HG03108 (cell line): ENCODE results near the gene NPTX1.

Experiments used
- ATAC-seq: cut with Tn5 transposase; IDR thresholded peaks from one replicate; pipeline ENCODE4 v1.9.1; 2021; ENCODE audit warnings: moderate library complexity; ENCODE audit not compliant: unreplicated experiment

The NPTX1 gene

DNA sequence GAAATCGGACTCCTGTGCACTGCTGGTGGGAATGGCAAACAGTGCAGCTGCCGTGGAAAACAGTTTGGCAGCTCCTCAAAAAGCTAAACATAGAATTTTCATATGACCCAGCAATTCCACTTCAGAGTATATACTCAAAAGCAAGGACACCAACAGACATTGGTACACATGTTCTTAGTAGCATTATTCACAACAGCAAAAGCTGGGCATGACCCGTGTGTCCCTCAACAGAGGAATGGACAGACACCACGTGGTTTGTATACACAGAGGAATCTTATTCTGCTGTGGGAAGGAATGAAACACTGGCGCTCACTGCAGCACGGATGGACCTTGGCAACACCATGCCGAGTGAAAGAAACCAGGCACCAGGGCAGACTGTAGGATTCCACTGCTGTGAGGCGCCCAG is 16.0 kb downstream of the NPTX1 start:
- ATAC-seq, result no peak

DNA sequence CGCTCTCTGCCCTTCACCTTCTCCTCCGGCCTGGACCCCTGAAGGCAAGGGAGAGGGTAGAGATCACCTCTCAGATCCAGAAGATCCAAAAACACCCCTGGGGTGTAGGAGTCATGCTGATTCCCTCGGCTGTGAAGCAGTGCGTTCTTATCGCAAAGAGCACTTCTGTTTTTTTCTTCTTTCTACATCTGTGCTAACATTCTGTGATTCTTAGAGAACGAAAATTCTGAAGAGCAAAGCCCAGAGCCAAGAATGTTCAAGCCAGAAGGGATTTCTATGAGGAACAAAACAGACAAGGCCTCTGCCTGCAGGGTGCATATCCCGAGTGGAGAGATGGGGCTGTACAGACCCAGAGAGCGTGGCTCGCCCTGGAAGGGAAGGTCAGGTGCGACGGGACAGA is 17.2 kb downstream of the NPTX1 start:
- ATAC-seq, result no peak

DNA sequence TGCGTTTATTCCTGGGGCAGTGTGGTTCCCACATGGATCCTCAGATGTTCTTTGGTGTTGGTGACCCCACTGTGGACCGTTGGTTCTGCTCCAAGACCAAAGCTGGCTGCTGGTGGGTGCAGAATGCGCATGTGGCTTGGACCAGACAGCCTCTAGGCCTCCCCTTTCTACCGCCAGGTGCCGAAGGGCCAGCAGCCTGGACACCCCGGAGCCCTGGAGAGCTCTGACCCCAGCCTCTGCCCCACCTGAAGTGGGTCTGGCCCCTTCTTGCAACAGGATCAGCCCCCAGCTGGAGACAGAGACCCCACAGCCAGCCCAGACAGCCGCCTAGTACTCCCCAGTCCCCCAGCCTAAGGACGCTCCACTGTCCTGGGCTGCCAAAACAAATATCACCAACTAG is 18.4 kb downstream of the NPTX1 start:
- ATAC-seq, result no peak

DNA sequence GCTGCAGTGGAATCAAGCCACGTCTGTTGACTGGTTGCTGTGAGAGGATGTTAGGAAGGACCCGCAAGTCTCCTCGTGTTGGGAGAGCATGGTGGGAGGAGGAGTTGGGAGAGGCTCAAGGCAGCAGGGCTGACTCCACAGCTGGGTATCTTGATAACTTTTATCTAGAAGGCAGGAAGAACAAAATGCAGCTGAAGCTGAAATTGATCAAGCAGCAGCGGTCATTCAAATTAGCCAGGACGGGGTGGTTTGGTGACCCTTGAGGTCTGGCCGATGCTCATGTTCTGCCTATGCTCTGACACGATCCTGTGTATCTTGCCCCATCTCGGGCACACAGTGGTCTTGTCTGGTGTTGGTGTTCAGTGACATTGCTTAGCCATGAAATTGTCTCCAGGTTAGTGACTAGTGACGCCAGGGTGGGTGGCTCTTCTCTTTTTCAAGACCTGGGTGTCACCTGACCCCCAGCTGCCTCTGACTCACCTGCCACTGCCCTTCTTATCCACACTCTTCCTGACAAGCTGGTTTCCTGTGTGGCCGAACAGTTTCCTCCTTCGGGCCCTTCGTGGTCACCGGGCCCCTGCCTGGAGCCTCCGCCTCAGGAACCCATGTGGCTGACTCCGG is 19.1 kb downstream of the NPTX1 start:
- ATAC-seq, result no peak

DNA sequence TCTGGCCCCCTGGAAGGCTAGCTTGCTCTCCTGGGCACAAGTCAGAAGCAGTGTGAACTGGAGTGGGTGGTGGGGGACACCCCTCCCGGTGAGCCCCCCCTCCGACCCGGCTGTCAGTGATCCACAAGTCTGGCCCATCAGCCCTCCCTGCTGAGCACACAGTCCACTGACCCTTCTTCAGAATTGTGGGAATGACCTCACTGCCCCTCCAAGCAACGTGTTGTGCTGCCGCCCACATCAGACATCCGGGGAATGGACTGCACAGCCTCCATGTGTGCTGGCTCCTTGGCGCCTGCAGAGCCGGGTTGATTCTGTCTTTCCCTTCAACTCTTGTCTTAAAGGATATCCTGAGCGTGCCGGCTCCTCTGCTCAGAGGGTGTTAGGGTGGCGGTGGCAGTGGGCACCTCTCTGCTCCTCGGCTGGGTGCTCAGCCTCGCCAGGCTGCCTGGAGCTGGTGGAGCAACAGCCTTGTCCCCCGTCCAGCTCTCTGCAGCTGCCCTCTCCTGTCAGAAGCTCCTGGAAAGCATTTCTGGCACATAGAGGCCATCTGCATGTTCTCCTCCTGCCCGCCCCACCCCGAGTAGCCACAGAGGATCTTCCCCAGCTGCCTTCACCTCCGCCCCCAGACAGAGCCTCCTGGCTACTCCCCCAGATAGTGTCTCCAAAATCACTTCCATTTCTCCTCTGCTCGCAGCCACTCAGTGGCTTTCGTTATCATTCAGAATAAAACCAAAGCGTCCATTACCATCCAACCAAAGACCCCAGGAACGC is 19.8 kb downstream of the NPTX1 start:
- ATAC-seq, result no peak

DNA sequence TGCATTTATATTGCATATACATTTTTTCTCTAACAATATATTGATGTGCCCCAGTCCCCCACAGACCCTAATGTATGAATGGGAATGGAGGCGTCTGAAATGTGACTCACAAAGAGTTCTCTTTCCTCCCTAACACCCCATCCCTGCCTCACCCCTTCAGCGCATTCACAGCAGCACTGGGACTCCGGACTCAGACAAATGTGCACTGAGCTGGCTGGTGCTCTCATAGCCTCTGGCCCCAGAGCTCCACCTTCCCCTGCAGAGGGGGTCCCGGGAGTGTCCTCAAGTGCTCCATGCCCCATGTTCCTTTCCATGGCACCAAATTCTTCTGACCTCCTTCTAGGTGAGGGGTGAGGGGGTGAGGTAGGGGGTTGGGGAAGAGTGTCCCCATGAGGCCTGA is 20.6 kb downstream of the NPTX1 start:
- no peak for ATAC-seq

DNA sequence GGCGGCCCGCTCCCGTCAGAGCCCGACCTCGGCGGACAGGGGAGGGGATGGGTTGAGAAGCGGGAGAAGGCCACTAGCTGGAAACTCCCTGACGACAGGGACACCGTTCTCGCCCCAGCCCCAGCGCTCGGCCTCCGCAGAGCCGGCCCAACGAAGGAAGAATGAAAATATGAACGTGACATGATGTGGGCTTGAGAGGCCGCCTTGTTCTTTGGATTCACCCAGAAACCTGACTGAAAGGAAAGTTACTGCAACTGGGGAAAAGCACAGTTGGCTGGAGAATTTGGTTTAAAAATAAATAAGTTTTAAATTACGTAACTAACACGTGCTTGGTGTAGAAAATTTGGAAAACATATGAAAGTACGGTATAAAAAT is 21.1 kb downstream of the NPTX1 start:
- ATAC-seq, result peak; percentile 16

DNA sequence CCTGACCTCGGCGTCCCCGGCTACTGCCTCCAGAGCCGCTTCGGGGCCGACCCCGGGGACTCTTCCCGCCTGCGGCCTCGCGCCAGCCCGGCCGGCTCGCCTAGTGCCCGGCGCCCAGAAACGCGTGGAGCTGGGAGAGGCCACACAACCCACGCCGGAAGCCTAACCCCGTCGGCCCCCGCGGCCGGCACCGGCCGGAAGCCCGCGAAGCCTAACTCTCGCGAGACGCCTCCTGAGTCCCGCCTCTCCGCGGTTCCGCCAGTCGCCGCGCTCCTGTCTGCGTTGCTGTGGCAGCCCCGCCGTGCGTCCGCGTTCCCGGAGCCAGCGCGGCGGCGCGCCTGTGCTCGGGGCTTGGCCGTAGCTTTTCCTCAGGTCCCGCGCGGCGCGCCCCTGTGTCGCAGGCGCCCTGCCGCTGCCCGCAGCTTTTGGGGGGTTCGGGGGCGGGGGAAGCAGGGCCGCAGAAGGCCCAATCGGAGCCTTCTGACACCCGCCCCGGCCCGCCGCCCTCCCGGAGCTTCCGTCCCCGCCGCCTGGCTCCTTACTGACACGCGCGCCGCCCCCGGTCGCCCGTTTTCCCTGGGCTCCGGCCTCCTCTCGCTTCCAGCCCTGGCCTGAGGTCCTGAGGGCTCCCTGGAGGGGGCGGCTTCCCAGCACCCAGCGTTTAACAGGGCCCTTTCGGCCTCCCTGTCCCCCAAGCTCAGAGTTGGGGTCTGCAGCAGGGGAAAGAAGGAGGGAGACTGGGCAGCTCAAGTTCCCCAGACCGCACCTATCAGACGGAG is 21.7 kb downstream of the NPTX1 start:
- ATAC-seq, result peak; percentile 83

DNA sequence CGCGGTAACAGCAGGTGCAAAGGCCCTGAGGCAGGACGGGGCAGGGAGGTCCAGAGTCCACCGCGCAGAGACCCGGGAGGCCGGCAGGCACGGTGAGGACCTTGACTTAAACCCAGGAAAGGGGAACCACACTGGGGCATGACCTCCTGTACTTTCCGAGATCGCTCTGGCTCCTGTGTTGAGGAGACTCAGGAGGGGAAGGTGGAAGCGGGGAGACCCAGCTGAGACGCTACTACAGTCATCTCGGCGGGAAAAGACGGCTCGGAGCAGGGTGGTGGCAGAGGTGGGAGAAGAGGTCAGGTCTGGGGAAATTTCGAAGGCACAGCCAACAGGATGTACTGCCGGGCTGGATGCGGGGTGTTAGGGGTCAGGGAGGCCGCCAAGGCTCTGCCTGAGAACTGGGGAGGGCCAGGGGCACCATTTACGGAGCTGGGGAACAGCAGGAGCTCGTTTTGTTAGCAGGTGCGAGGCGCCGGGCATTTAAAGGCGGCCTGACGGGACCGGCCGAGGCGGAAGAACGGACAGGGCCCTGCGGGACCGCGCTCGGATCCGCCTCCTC is 22.3 kb downstream of the NPTX1 start:
- no peak for ATAC-seq

DNA sequence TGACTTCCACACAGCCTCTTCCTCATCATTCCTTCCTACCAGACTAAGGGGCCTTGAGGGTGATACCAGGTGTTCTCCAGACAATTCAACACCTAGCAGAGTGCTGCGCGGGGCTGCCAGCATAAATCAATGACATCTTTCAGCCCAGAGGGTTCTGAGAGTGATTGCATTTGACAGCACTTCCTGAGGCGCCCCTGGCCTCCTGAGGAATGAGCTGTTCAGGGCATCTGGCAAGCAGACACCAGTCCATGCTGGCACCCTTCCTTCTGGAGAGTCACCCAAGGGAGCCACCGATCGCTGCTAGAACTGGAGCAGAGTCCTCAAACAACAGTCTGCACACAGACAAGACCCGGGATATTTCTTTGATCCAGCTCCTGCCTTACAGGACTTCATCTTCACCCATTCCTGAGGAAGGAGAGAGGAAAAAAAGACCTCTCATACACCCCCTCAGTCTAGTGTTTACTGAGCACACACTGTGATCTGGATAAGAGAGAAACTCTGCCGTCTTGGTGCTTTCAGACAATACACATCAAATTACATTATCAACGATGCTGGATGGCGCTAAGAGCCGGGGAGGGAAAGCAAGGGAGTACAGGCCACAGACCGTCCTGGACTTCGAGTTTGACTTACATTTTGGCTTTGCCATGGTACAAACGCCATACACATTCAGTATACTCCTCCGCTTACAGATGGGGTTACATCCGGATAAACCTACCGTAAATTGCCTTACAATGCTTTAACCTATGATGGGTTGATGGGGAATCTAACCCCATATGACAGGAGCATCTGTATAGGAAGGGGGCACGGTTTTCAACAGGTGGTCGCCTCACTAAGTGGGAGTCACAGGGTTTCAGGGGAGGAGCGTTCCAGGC is 23.0 kb downstream of the NPTX1 start:
- ATAC-seq, result no peak

DNA sequence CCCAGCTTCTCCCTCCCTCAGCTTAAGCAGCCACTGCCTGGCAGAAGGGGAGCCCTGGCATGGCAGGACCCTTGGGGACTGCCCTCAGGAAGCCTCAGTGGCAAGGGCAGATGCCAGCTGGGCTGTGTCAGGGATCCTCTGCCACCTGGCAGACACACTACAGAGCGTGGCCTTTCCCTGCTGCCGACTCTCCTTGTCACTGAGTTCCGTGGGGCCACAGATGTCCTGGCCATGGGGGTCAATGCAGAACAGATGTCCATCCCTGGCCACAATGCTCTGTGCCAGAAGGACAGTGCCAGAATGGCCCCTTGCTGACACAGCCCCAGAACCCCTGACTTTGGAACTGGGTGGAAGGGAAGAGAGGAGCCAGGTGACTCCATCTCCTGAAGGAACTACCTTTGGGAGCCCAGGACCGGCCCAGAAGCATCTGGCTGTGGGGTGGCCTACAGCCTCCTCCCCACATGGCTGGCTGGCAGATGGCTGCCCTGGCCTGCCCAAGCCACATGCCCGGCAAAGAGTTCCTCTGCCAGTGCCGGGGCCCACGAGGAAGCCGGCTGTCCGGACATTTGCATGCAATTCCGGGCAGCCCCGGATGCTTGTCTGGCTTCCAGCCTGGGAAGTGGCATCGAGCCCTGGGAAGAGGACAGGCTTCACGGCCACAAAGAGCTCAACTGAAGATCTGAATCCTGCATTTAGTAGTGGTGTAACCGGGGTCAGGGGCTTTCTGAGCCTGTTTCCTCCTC is 24.1 kb downstream of the NPTX1 start:
- ATAC-seq, result no peak

DNA sequence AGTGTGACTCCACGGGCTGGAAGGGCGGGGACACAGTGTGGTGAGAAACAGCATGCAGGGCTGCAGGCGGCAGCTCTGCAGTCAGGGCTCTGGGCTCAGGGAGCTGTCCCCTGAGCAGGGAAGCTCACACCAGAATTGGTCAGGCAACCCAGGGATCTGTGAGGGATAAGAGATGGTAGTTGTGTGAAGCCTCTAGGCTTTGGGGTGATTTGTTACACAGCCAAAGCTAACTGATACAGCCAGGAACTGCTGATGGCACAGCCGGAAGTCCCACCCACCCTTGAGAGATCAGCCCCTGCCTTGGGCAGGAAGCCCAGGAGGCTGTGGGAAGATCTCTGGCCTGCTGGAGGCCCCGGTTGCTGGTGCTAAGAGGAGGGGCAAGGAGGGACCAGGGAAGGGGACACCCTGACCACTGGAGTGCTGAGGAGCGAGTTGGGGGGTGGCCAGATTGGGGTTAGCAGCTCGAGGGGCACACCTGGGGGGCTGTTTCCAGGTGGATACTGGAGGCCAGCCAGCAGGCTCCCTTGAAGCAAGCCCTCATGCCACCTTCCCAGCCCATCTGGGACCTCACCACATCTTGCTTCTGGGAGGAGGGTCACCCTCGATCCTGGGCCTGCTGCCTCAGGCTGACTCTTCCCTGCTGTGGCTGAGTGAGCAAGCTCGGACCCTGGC is 25.2 kb downstream of the NPTX1 start:
- ATAC-seq, result no peak

DNA sequence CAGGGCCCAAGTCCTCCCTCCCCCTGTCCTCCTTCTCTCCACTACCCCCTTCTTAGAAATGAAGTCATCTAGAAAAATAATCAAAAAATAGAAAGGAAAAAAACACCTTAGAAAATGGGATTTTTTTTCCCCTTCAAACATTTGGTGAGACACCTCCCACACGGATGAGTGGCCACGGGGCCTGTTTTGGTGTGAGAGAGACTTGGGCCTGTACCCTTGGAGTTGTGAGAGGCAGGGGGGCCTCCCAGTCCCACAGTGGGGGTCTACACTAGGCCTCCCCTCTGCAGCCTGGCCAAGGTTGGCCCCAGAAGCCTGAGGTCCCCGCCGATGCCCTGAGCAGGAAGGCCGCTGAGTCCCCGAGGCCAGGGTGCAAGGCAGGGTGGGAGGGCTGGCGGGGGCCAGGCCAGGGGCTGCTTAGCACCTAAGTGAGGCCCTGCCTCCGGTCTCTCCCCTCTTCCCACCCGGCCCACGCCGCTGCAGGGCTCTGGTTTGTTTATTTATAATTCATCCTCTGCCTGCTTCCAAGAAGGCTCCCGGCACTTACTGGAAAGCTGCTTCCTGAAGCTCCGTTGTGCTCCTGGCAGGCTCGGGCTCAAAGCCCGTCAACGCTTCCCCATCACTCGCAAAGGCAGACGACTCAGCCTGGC is 26.4 kb downstream of the NPTX1 start:
- no peak for ATAC-seq

DNA sequence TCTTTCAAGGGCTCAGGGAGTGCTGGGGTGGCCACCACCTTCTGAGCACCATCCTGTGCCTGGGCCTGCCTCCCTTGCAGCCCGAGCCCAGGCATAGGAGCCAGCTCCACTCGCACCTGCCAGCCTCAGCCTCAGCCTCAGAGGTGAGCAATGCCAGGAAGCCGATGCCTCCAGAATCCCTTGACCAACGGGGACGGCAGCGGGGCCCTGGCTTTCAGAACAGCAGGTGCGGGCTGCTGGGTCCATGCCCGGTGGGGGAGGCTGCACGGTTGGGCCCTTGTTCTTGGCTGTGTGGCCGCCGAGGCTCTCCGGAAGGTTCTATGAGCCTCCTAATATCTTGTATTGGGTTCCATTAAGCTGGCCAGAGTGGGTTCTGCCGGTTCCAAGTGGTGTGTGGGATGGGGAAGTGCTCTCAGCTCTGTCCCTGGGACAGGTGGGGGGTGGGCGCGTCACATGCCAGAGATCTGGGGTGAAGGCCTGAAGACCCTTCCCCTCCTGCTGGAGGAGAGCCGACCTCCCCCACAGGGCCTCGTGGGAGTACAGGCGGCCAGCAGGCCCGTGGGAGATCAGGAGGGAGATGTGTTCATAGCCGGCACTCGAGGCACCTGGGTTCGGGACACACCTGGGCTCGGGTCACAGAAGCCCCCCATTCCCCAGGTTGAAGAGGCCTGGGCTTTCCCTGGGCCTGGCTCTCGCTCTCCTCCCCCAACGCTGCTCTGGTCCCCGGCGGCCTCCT is 27.0 kb downstream of the NPTX1 start:
- ATAC-seq, result no peak

DNA sequence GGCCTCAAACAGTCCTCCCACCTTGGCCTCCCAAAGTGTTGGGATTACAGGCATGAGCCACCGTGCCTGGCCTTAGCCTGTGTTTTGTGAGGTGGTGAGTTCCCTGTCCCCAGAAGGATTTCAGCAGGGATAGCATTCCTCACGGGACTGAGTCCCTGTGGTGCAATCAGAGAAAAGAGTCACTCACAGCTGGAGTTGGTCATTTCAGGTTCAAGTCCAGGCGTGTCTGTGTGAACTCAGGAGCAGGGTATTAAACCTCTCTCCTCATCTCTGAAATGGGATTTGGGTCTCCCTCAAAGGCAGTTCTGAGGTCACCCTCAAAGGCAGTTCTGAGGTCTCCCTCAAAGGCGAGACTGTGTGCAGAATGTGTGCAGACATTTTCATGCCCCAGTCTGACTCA is 28.6 kb downstream of the NPTX1 start:
- no peak for ATAC-seq

DNA sequence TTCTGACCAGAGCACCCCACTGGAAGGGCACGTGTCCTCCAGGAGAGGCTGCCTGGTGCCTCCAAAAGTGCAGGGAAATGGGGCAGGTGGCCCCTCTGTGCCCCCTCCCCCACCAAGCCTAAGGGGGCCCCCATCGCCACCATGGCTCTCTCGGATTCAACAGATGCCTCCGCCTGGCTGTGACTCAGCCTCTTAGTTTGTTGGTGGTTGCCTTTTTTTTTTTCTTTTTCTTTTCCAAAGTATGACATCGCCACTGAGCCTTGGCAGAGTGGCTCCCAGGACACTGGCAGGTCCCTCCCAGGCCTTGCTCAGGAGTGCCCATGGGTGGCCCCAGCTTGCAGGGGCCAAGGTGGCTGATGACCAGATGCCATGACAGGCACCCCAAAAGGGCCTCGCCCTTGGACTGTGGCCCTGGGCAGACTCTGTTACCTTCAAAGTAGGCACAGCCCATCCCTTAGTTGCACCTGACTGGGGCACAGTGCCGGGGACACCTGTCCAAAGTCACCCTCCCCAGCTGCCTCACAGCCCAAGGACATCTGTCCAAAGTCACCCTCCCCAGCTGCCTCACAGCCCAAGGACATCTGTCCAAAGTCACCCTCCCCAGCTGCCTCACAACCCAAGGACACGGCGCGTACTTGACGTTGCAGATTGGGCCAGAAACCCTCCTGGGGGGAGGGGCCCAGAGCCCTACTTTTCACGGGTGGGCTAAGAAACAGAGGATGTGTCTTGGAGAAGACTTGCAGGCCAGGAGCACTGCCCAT is 29.6 kb downstream of the NPTX1 start:
- no peak for ATAC-seq

DNA sequence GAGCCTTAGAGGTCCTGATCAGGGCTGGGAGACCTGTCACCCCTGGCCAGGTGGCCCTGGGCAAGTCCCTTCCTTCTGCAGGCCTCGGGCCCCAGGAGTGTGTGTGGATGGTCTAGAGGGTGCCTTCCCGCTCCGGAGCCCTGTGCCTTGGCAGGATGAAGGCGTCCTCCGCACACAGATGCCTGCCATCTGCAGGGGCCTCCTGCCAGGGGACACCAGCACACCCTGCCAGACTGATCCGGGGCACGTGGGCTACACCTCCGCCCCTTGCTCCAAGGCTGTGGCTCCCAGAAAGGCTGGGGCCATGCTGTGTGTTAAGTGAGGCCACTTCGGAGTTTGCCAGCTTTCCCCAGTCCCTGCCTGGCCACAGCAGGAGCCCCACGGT is 30.7 kb downstream of the NPTX1 start:
- ATAC-seq, result no peak
